ENCODE results near the gene C22orf15. TPM values are rescaled to one million over a fixed set of nuclear protein-coding genes. Genes with fewer than 3 reads are reported as not detected.
A peak's percentile ranks its signal among the peaks of the same experiment; 100 is the strongest.

Gene C22orf15
- total RNA-seq, 1 experiment from 2014 or later, result 0.30 TPM

GRCh38 chr22:23764899-23765881 lies 2.4 kb downstream of the C22orf15 start:
- Histone ChIP-seq H3K4me3 (no peak overlapping the region), H3K36me3 (no peaks in the 10 kb centered on the region), H3K27me3 (no peaks in the 10 kb centered on the region), H3K9me3 (no peaks in the 10 kb centered on the region)
- no peak for DNase-seq

- no peaks in the 10 kb centered on the region for H3K9me3 ChIP-seq
- no peaks in the 10 kb centered on the region for H3K36me3 ChIP-seq
- DNase-seq, result no peak
- H3K27me3 ChIP-seq, result no peaks in the 10 kb centered on the region
- no peak overlapping the region for H3K4me3 ChIP-seq
Observed at GRCh38 chr22:23767303-23767672, 4.5 kb downstream of the C22orf15 start.

GRCh38 chr22:23767673-23768548 lies 5.1 kb downstream of the C22orf15 start, which contains the start of gene CHCHD10:
Gene CHCHD10 (minus strand): TSS chr22:23767972. CDS start chr22:23767874, 98 bp downstream.
- peak; percentile 35 for DNase-seq

GRCh38 chr22:23769321-23769965 lies 6.7 kb downstream of the C22orf15 start:
- no peaks in the 10 kb centered on the region for H3K9me3 ChIP-seq
- no peak overlapping the region for H3K4me3 ChIP-seq
- DNase-seq, result no peak
- H3K27me3 ChIP-seq, result no peaks in the 10 kb centered on the region
- H3K36me3 ChIP-seq, result no peaks in the 10 kb centered on the region

More at GRCh38 chr22:23767673-23768548, 5.1 kb downstream of the C22orf15 start, which contains the start of gene CHCHD10:
- no peak within 1 kb of the TSS for H3K4me3 ChIP-seq
- no peaks in the 10 kb centered on the region for H3K27me3 ChIP-seq
- H3K36me3 ChIP-seq, result no peaks in the 10 kb centered on the region
- H3K9me3 ChIP-seq, result no peaks in the 10 kb centered on the region

GRCh38 chr22:23772315-23772648 lies 9.5 kb downstream of the C22orf15 start:
- no peaks in the 10 kb centered on the region for H3K9me3 ChIP-seq
- no peaks in the 10 kb centered on the region for H3K36me3 ChIP-seq
- no peak for DNase-seq
- H3K4me3 ChIP-seq, result peak overlapping the region; percentile 30
- no peaks in the 10 kb centered on the region for H3K27me3 ChIP-seq

GRCh38 chr22:23772649-23773473 lies 10.1 kb downstream of the C22orf15 start, which contains the start of gene MMP11:
Gene MMP11 (plus strand): TSS chr22:23772849. CDS start chr22:23772871, 22 bp downstream.
- Histone ChIP-seq H3K36me3 (no peaks in the 10 kb centered on the region), H3K9me3 (no peaks in the 10 kb centered on the region), H3K4me3 (peak within 1 kb of the TSS; percentile 30), H3K27me3 (no peaks in the 10 kb centered on the region)
- DNase-seq, result peak; percentile 47

GRCh38 chr22:23773483-23774113 lies 10.8 kb downstream of the C22orf15 start:
- Histone ChIP-seq H3K4me3 (no peak overlapping the region), H3K9me3 (no peaks in the 10 kb centered on the region), H3K36me3 (no peaks in the 10 kb centered on the region), H3K27me3 (no peaks in the 10 kb centered on the region)
- no peak for DNase-seq

- Histone ChIP-seq H3K4me3 (no peak overlapping the region), H3K27me3 (no peaks in the 10 kb centered on the region), H3K9me3 (no peaks in the 10 kb centered on the region), H3K36me3 (no peaks in the 10 kb centered on the region)
- no peak for DNase-seq
Observed at GRCh38 chr22:23774114-23774921, 11.5 kb downstream of the C22orf15 start.

GRCh38 chr22:23774922-23775436 lies 12.2 kb downstream of the C22orf15 start:
- H3K27me3 ChIP-seq, result no peaks in the 10 kb centered on the region
- no peaks in the 10 kb centered on the region for H3K9me3 ChIP-seq
- H3K4me3 ChIP-seq, result no peak overlapping the region
- no peaks in the 10 kb centered on the region for H3K36me3 ChIP-seq
- DNase-seq, result peak; percentile 39

GRCh38 chr22:23775779-23776375 lies 13.1 kb downstream of the C22orf15 start:
- no peaks in the 10 kb centered on the region for H3K27me3 ChIP-seq
- no peak for DNase-seq
- H3K36me3 ChIP-seq, result no peaks in the 10 kb centered on the region
- no peaks in the 10 kb centered on the region for H3K9me3 ChIP-seq
- H3K4me3 ChIP-seq, result no peak overlapping the region

- H3K27me3 ChIP-seq, result no peaks in the 10 kb centered on the region
- H3K36me3 ChIP-seq, result no peaks in the 10 kb centered on the region
- H3K9me3 ChIP-seq, result no peaks in the 10 kb centered on the region
- H3K4me3 ChIP-seq, result no peak overlapping the region
- no peak for DNase-seq
Observed at GRCh38 chr22:23777776-23778576, 15.2 kb downstream of the C22orf15 start.

GRCh38 chr22:23778577-23778900 lies 15.7 kb downstream of the C22orf15 start:
- Histone ChIP-seq H3K4me3 (no peak overlapping the region), H3K9me3 (no peaks in the 10 kb centered on the region), H3K27me3 (no peaks in the 10 kb centered on the region), H3K36me3 (no peaks in the 10 kb centered on the region)
- no peak for DNase-seq

- no peaks in the 10 kb centered on the region for H3K9me3 ChIP-seq
- H3K4me3 ChIP-seq, result no peak overlapping the region
- DNase-seq, result no peak
- H3K36me3 ChIP-seq, result no peaks in the 10 kb centered on the region
- H3K27me3 ChIP-seq, result no peaks in the 10 kb centered on the region
Observed at GRCh38 chr22:23779083-23779482, 16.3 kb downstream of the C22orf15 start.

- H3K27me3 ChIP-seq, result no peaks in the 10 kb centered on the region
- H3K36me3 ChIP-seq, result no peaks in the 10 kb centered on the region
- H3K4me3 ChIP-seq, result no peak overlapping the region
- no peak for DNase-seq
- H3K9me3 ChIP-seq, result no peaks in the 10 kb centered on the region
Observed at GRCh38 chr22:23779731-23780130, 16.9 kb downstream of the C22orf15 start.
